Osteocyte (in vitro differentiated cells): ENCODE results near the gene ELOVL5. TPM values are rescaled to one million over a fixed set of nuclear protein-coding genes. Genes with fewer than 3 reads are reported as not detected.

ENCODE experiments used
- DNase-seq: peaks from one replicate; pipeline ENCODE4 v3.0.0; 2021; ENCODE audit warnings: mixed read lengths; ENCODE audit not compliant: unreplicated experiment; ENCODE audit errors: extremely low spot score
- H3K27ac Mint-ChIP-seq: one replicate; pipeline ENCODE4 v1.8.0; 2021; ENCODE audit warnings: mild to moderate bottlenecking, mixed read lengths; ENCODE audit not compliant: unreplicated experiment
- H3K27me3 Mint-ChIP-seq: one replicate; pipeline ENCODE4 v1.8.0; 2021; ENCODE audit warnings: mixed read lengths; ENCODE audit not compliant: unreplicated experiment
- H3K36me3 Mint-ChIP-seq: one replicate; pipeline ENCODE4 v1.8.0; 2021; ENCODE audit warnings: mixed read lengths; ENCODE audit not compliant: unreplicated experiment
- H3K4me1 Mint-ChIP-seq: one replicate; pipeline ENCODE4 v1.8.0; 2021; ENCODE audit warnings: mixed read lengths; ENCODE audit not compliant: unreplicated experiment
- H3K4me3 Mint-ChIP-seq: one replicate; pipeline ENCODE4 v1.8.0; 2021; ENCODE audit warnings: mild to moderate bottlenecking, moderate library complexity, mixed read lengths; ENCODE audit not compliant: unreplicated experiment
- H3K9me3 Mint-ChIP-seq: one replicate; pipeline ENCODE4 v1.8.0; 2021; ENCODE audit warnings: mixed read lengths; ENCODE audit not compliant: unreplicated experiment
- CTCF ChIP-seq: fragments of 200-600 bp; sonication (generic); IDR thresholded peaks from 2 replicates; pipeline ENCODE4 v1.5.0; 2021; ENCODE audit warnings: antibody characterized with exemption, mild to moderate bottlenecking, moderate library complexity
- total RNA-seq: library from RNA; stranded (reverse); gene quantifications from 2 replicates; pipeline ENCODE4 v1.2.1, GENCODE V29; 2021

ELOVL5 gene
- total RNA-seq, 1 donor from 2014 or later = 89.4 TPM

DNA sequence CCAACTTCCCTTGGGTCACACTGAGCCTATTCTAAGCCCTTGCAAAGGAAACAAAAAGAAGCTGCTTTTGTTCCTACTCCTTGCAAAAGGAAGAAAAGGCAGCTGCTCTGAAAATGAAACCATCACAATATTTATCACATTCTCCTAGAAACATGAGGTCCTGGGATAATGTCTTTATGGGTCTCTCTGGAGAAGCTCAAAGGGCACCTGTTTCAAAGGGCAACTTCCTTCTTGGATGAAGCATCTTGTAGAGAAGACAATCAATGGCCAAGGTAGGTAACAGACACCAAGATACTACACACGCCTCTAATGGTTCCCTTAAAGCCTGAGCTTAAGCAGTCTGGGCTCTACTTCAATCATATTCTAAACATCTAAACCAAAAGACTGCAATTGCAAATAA, 10.4 kb downstream of the ELOVL5 start:
- H3K27me3 Mint-ChIP-seq = no peaks in the 10 kb centered on the region
- no peak for TF ChIP-seq CTCF
- no peaks in the 10 kb centered on the region for H3K36me3 Mint-ChIP-seq
- H3K9me3 Mint-ChIP-seq = no peaks in the 10 kb centered on the region
- peaks cover 20% of the 10 kb centered on the region for H3K4me1 Mint-ChIP-seq
- no peak overlapping the region for H3K27ac Mint-ChIP-seq
- DNase-seq = no peak
- H3K4me3 Mint-ChIP-seq = no peak overlapping the region

DNA sequence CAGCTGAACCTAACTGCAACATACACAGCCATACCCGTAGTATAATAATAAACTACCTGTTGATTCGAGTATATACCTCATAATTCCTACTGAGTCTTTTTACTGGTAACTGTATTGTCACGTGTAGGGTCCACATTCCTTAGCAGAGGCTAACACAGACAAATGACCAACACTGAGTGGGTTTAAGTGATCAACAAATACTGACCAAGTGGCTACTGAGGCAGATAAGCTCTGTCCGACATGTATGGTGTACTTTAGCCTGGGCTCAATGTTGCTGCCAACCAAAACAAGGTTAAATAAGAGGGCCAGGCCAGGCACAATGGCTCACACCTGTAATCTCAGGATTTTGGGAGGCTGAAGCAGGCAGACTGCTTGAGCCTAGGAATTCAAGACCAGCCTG, 12.7 kb downstream of the ELOVL5 start:
- TF ChIP-seq CTCF = no peak
- no peaks in the 10 kb centered on the region for H3K36me3 Mint-ChIP-seq
- H3K4me1 Mint-ChIP-seq = peaks cover 7% of the 10 kb centered on the region
- no peak for DNase-seq
- no peak overlapping the region for H3K4me3 Mint-ChIP-seq
- H3K9me3 Mint-ChIP-seq = no peaks in the 10 kb centered on the region
- H3K27me3 Mint-ChIP-seq = no peaks in the 10 kb centered on the region
- no peak overlapping the region for H3K27ac Mint-ChIP-seq

- H3K9me3 Mint-ChIP-seq = no peaks in the 10 kb centered on the region
- no peaks in the 10 kb centered on the region for H3K36me3 Mint-ChIP-seq
- TF ChIP-seq CTCF = no peak
- no peaks in the 10 kb centered on the region for H3K27me3 Mint-ChIP-seq
- H3K27ac Mint-ChIP-seq = no peak overlapping the region
- DNase-seq = no peak
- H3K4me3 Mint-ChIP-seq = no peak overlapping the region
- H3K4me1 Mint-ChIP-seq = peaks cover 7% of the 10 kb centered on the region
Measured at GRCh38 chr6:53335224-53335994, 13.3 kb downstream of the ELOVL5 start.

DNA sequence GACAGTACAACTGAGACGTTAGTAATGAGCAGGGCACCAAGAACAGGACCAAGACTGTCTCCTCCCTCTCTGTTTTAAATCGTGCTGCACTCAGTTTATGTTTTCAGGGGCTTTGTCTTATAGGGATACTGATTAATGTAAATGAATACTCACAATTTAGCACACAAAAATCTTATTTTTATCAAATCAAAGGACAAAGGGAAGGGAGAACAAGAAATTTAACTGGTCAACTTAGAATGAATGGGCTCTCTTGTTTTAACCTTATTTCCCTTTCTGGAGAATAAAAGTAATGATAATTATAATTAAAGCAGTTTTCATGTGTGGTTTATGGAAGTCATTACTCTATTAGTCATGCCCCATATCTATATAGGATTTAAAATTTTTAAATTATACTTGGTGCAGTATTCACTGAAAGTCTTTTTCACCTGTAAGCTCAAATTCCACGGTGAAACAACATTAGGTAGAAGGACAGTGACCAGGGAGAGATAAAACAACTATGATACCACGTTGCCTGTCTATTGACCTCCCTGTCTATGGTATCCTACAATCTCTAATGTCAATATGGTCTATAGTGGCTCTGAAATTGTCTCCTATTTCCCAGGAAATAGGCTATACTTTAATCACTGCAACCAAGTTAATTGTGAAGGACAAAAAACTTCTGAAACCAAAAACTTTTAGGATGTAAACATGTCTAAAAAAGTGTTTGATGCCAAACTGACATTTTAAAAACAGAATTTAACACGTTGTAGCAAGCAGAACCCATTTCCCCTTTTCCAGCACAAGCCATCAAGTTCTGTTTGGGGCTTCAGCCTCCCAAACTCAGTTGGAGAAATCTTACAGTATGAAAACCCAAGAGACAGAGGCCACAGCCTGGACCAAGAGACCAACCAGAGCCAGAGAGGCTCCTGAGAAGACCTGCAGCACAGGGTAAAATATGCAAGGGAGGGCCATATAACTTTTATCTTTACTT, 15.0 kb downstream of the ELOVL5 start:
- H3K27ac Mint-ChIP-seq = no peak overlapping the region
- no peaks in the 10 kb centered on the region for H3K27me3 Mint-ChIP-seq
- no peak for DNase-seq
- H3K9me3 Mint-ChIP-seq = no peaks in the 10 kb centered on the region
- no peak overlapping the region for H3K4me3 Mint-ChIP-seq
- TF ChIP-seq CTCF = no peak
- H3K4me1 Mint-ChIP-seq = peaks cover 9% of the 10 kb centered on the region
- no peaks in the 10 kb centered on the region for H3K36me3 Mint-ChIP-seq

- Mint-ChIP-seq H3K27me3 (no peaks in the 10 kb centered on the region), H3K4me3 (no peak overlapping the region), H3K27ac (no peak overlapping the region), H3K4me1 (peaks cover 26% of the 10 kb centered on the region), H3K9me3 (no peaks in the 10 kb centered on the region), H3K36me3 (no peaks in the 10 kb centered on the region)
- no peak for TF ChIP-seq CTCF
- DNase-seq = no peak
Measured at GRCh38 chr6:53331678-53332077, 17.1 kb downstream of the ELOVL5 start.
